ENCODE measurements around the gene UBLCP1.
"Not testable (repeated sequence)": the region's sequence is repeated elsewhere in the genome, so short reads cannot be mapped to it uniquely, and the experiment has no call there.

GRCh38 chr5:159260212-159260611 lies 2.9 kb upstream of the UBLCP1 start:
- TF ChIP-seq, protein P1, sequence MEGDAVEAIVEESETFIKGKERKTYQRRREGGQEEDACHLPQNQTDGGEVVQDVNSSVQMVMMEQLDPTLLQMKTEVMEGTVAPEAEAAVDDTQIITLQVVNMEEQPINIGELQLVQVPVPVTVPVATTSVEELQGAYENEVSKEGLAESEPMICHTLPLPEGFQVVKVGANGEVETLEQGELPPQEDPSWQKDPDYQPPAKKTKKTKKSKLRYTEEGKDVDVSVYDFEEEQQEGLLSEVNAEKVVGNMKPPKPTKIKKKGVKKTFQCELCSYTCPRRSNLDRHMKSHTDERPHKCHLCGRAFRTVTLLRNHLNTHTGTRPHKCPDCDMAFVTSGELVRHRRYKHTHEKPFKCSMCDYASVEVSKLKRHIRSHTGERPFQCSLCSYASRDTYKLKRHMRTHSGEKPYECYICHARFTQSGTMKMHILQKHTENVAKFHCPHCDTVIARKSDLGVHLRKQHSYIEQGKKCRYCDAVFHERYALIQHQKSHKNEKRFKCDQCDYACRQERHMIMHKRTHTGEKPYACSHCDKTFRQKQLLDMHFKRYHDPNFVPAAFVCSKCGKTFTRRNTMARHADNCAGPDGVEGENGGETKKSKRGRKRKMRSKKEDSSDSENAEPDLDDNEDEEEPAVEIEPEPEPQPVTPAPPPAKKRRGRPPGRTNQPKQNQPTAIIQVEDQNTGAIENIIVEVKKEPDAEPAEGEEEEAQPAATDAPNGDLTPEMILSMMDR (IDR thresholded peaks at IDR 0.05): not testable (repeated sequence)
- not testable (repeated sequence) for TF ChIP-seq POLR2A (IDR thresholded peaks at IDR 0.05)

Data from testis (tissue), 2 donors.